Effector memory CD4-positive, alpha-beta T cell (primary cell): Measurements from ENCODE around the gene IL3.

Experiments used
- DNase-seq, 3 donors: peaks; one replicate each; pipeline ENCODE4 v3.0.0-alpha.2; 2020
- H3K27ac ChIP-seq: 2 replicates; pipeline ENCODE4 v1.7.0; 2013; ENCODE audit warnings: mild to moderate bottlenecking, low read length, moderate library complexity; ENCODE audit not compliant: insufficient read depth, poor library complexity, severe bottlenecking
- H3K27me3 ChIP-seq: replicated peaks from 2 replicates; pipeline ENCODE4 v1.7.0; 2013; ENCODE audit warnings: mild to moderate bottlenecking, low read length; ENCODE audit not compliant: insufficient read depth, control insufficient read depth, poor library complexity, severe bottlenecking
- H3K36me3 ChIP-seq: 2 replicates; pipeline ENCODE4 v1.7.0; 2013; ENCODE audit warnings: mild to moderate bottlenecking, low read length, moderate library complexity; ENCODE audit not compliant: control insufficient read depth, insufficient read depth
- H3K4me1 ChIP-seq: 2 replicates; pipeline ENCODE4 v1.7.0; 2013; ENCODE audit warnings: low read length, mild to moderate bottlenecking; ENCODE audit not compliant: control insufficient read depth, insufficient read depth, poor library complexity, severe bottlenecking
- H3K4me3 ChIP-seq: 2 replicates; pipeline ENCODE4 v1.7.0; 2013; ENCODE audit warnings: low read length, low read depth, mild to moderate bottlenecking; ENCODE audit not compliant: insufficient read depth, poor library complexity, severe bottlenecking
- H3K9me3 ChIP-seq: 2 replicates; pipeline ENCODE4 v1.7.0; 2013; ENCODE audit warnings: mild to moderate bottlenecking, low read length, moderate library complexity; ENCODE audit not compliant: control insufficient read depth

Gene IL3

DNA sequence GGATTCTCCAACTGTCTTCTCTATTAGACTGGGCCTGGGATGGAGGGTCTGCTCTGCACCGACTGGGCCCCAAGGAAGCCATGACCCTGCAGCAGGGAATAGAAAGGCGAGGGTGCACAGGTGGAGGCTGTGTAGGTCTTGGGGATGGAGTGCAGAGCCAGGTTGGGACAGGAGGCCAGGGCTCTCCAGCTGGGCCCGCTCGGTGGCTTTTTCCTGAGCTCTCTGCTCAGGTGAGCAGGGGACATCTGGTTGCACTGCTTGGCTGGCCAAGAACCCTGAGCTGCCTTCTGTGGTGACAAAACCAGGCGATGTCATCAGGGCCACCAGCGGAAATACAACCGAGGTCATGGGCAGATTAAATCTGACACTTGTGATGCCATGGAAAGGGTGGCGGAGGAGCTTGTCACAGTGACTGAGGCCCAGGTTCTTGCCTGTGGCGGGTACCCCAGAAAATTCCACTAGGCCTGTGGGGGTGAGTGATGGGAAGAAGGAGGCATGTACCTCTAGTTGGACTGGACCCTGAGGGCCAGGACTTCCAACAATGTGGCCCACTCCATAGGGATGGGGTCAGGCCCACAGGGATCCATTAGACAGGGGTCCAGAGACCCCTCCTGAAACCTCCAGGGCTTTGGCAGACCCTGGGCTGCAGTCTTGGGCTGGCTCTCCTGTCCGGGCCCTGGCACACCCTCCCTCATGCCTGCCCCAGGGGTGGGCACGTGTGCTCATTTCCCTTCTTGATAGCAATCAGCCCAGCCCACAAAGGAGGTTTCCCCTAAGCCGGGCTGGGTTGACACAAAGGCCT is 4.4 kb upstream of the IL3 start:
- Histone ChIP-seq H3K27me3 (no peaks in the 10 kb centered on the region), H3K4me3 (no peak overlapping the region), H3K9me3 (no peaks in the 10 kb centered on the region), H3K36me3 (no peaks in the 10 kb centered on the region), H3K4me1 (peaks cover 44% of the 10 kb centered on the region), H3K27ac (peak overlapping the region; percentile 65)
- DNase-seq: peak; percentile 57 to 64 (median 63)

DNA sequence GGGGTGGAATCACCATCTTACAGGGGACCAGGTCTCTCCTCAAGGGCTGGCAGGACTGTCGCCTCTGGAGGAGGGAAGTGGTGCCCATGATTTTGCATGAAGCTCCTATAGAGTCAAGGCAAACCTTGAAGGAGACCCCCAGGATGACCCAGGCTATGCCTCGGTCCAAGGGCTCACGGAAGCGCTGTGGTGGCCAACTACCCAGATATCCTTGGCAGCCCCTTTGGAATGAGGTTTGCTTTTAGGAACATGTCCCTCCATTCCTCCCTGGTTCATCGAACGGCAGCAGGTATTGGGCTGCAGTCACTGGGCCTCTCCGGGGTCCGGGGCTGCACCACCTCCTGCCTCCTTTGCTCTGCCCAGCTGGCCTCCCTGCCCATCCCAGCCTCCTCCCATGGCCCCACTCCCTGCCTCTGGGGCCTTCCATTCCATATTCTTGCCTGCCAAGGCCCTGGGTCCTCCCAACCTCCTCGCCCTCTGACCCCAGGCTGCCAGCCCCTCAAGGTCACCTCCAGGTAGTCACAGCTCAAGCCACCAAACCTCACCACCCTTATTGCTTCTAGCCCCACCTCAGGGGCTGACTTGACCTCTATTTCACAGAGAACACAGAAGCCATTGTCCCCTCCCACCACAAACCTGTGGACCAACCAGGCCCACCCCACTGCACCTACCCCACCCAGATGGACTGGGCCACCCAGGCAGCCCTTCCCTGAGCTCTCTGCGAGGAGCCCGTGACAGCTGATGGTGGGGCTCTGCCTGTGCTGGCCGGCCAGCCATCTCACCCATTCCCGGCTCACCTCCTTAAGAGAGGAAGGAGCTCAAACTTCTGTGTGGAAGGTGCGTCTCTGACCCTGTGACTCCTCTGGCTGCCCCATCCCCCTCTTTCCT is 3.6 kb upstream of the IL3 start:
- no peak overlapping the region for H3K4me3 ChIP-seq
- peak overlapping the region; percentile 65 for H3K27ac ChIP-seq
- H3K36me3 ChIP-seq: no peaks in the 10 kb centered on the region
- no peaks in the 10 kb centered on the region for H3K27me3 ChIP-seq
- DNase-seq: no peak
- peaks cover 44% of the 10 kb centered on the region for H3K4me1 ChIP-seq
- no peaks in the 10 kb centered on the region for H3K9me3 ChIP-seq

DNA sequence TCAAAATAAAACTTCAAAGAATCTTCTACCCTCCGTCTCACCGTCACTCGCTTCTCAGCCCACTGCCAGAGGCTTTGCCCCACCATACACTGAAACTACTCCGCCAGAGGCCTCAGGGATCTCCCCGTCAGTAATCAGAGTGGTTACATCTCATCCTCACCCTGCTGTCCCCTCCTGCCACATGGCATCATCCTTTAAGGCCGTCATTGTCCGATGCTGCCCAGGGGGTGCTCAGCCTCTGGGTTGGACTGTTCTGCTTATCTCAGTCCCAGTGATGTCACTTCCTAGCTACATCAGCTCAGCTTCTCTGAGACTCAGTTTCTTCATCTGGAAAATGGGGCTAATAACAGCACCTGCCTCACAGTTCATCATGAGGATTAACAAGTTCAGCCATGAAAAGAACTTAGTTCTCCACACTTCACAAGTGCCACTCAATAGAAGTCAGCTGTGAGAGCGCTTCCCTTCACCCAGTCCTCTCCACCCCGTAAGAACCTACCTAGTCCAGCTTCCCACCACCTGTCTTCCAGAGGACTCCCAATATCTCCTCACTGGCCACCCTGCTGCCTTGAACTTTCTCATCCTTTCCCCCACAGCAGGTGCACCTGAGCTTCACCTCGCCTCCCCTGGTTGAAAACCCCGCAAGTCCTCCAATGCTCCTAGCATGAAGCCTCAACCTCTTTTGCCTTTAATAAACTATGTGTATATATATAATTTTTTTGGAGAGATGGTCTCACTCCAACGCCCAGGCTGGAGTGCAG is 2.8 kb upstream of the IL3 start:
- H3K36me3 ChIP-seq: no peaks in the 10 kb centered on the region
- H3K9me3 ChIP-seq: no peaks in the 10 kb centered on the region
- H3K27ac ChIP-seq: no peak overlapping the region
- no peaks in the 10 kb centered on the region for H3K27me3 ChIP-seq
- peaks cover 44% of the 10 kb centered on the region for H3K4me1 ChIP-seq
- H3K4me3 ChIP-seq: no peak overlapping the region
- DNase-seq: no peak

DNA sequence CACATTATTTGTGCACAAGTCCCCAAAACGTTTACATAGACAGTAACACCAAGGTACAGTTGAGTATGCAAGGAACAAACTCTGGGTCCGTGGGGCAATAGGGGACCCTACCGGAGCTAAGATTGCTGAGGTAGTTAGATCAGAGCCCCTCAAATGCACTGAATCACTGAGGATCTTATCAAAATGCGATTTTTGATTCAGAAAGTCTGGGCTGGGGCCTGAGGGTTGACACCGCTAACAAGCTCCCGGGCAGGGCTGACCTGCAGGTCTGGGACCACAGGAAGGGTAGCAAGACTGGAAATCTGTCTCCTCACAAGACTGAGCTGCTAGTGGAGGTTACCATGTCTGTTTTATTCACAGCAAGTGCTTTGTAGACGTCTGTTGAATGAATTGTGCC is 1.8 kb upstream of the IL3 start:
- no peak overlapping the region for H3K4me3 ChIP-seq
- peak overlapping the region; percentile 41 for H3K27ac ChIP-seq
- peaks cover 44% of the 10 kb centered on the region for H3K4me1 ChIP-seq
- no peaks in the 10 kb centered on the region for H3K9me3 ChIP-seq
- no peaks in the 10 kb centered on the region for H3K27me3 ChIP-seq
- no peak for DNase-seq
- no peaks in the 10 kb centered on the region for H3K36me3 ChIP-seq

DNA sequence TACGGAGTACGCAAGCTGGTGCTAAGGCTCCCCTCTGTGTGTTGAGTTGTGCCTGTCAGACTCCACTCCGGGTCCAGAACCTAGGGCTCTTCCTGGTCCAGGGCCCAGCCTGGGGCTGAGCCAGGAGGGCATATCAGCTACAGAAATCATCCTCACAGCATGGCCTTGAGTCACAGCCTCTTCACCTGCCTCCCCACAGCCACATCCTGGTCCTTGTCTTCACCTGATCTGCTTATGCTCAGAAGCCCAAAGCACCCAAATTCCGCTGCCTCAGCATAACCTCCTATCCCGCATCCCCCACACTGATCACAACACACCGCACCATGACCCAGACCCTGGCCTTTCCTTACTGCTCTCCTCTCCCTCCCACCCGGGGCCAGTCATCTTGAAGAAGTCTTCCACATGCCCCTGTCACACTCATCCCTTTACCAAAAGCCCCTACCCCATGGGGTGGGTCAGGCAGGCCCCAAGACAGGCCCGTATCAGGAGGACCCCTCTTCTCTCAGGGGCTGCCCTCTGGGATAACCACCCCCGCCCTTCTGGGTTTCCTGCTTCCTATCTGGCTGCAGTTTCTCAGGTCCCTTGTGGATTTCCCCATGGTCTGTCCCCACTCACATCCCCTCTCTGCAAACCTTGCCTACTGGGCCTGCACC is 1.3 kb upstream of the IL3 start:
- peaks cover 44% of the 10 kb centered on the region for H3K4me1 ChIP-seq
- no peaks in the 10 kb centered on the region for H3K9me3 ChIP-seq
- H3K27ac ChIP-seq: peak overlapping the region; percentile 41
- peak; percentile 23 to 37 (median 34) for DNase-seq
- no peaks in the 10 kb centered on the region for H3K27me3 ChIP-seq
- no peak overlapping the region for H3K4me3 ChIP-seq
- no peaks in the 10 kb centered on the region for H3K36me3 ChIP-seq

DNA sequence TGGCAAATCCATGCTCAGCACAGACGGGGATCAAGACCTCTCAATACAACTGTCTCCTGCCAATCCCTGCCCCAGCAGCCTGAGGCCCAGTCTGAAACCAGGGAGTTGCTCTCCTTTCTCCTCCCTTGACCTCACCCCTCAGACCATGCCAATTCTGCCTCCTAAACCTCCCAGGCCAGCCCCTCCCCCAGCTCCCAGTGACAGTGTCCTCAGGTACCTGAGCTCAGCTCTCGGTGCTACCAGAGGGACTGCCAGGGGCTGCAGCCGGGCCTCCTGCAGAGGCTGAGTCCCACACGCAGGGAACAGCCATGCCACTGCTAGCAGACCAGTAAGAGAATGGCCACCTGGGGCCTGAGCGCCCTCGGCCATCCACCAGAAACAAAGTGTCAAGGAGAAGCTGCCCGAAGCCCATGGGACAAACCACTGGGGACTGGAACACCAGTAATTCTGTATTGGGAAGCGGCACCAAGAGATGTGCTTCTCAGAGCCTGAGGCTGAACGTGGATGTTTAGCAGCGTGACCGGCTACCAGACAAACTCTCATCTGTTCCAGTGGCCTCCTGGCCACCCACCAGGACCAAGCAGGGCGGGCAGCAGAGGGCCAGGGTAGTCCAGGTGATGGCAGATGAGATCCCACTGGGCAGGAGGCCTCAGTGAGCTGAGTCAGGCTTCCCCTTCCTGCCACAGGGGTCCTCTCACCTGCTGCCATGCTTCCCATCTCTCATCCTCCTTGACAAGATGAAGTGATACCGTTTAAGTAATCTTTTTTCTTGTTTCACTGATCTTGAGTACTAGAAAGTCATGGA is 557 bp upstream of the IL3 start:
- no peak overlapping the region for H3K4me3 ChIP-seq
- H3K27ac ChIP-seq: no peak overlapping the region
- no peaks in the 10 kb centered on the region for H3K27me3 ChIP-seq
- DNase-seq: no peak
- H3K36me3 ChIP-seq: no peaks in the 10 kb centered on the region
- peaks cover 43% of the 10 kb centered on the region for H3K4me1 ChIP-seq
- H3K9me3 ChIP-seq: no peaks in the 10 kb centered on the region

DNA sequence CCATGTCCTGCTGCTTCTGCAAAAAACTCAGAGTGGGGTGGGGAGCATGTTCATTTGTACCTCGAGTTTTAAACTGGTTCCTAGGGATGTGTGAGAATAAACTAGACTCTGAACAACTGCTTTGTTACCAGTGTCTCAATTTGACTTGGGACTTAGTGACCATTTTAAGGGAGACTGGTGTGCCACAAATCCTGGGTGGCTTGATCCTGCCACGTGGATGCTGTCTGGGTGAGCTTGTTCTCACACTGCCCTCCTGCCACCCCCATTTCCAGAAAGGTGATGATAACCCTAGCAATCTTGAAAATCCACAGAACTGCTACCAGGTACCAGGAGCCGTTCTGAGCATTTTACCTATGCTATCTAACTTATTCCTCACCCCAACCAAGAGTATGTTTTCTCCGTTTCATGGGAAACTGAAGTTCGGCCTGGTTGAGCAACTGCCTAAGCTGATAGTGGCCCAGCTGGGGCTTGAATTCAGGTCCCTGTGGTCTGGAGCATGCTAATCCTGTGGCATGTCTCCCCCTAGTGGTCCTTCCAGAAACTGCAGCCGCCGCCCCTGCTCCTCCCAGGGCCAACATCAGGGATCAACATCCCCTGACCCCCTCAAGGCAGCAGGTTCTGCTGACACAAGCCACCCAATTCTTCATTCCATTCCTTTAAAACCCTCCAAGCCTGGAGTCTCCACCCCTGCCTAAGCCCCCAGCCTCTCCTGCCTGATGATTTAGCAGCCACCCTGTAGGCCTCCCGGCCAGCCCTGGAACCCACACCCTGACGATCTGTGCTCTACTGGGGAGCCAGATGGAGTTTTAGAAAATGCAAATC is 2.8 kb downstream of the IL3 start:
- no peak overlapping the region for H3K4me3 ChIP-seq
- H3K27ac ChIP-seq: no peak overlapping the region
- H3K4me1 ChIP-seq: peaks cover 17% of the 10 kb centered on the region
- DNase-seq: peak; percentile 52 to 68 (median 66)
- H3K9me3 ChIP-seq: no peaks in the 10 kb centered on the region
- H3K36me3 ChIP-seq: no peaks in the 10 kb centered on the region
- H3K27me3 ChIP-seq: no peaks in the 10 kb centered on the region

DNA sequence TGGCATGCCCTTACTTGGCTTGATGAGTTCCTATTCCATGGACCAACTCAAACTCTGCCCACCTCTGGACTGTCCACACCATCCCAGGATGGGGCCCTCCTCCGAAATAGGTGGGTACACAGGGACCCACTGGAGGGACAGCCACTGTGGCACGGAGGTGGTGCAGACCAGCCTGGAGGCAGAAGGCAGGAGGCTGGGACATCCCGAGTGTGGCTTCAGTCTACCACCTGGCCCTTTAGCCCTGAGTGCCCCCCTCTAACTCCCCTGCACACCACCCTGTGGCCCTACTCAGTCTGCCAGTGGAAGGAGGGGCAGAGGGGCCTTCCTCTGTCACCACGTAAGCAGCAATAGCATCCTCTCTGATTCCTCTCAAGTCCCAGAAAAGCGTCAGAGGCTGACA is 3.7 kb downstream of the IL3 start:
- Histone ChIP-seq H3K4me3 (no peak overlapping the region), H3K27ac (no peak overlapping the region), H3K27me3 (no peaks in the 10 kb centered on the region), H3K36me3 (no peaks in the 10 kb centered on the region), H3K4me1 (peaks cover 11% of the 10 kb centered on the region), H3K9me3 (no peaks in the 10 kb centered on the region)
- no peak for DNase-seq
